Adipose tissue (tissue), 3 donors: ENCODE results near the gene RCAN1. TPM values are rescaled to one million over a fixed set of nuclear protein-coding genes. Genes with fewer than 3 reads are reported as not detected.
"Not testable (repeated sequence)": the region's sequence is repeated elsewhere in the genome, so short reads cannot be mapped to it uniquely, and the experiment has no call there.

Experiments
- H3K27ac ChIP-seq: one replicate; pipeline ENCODE4 v1.5.1; 2013; ENCODE audit warnings: low read depth, low read length
- WGBS, 3 donors: extraction: QIAGEN DNeasy Blood & Tissue Kit; methylation state at CpG; one replicate each; pipeline ENCODE4 v1.1.7; 2013; 5-methylcytosine and 5-hydroxymethylcytosine counted together
- polyA plus RNA-seq, 3 donors: library from polyadenylated mRNA; stranded (reverse); fragments of 200-250 nt; gene quantifications; one replicate each; pipeline ENCODE4 v1.2.3, GENCODE V29; 2013
- donor health status: healthy with polysubstance abuse.
- donor health status: Bipolar disorder and iron deficiency.
- donor health status: healthy.

The RCAN1 gene
- polyA plus RNA-seq, 3 donors = 10.3 to 71.5 (median 59.2) TPM

DNA sequence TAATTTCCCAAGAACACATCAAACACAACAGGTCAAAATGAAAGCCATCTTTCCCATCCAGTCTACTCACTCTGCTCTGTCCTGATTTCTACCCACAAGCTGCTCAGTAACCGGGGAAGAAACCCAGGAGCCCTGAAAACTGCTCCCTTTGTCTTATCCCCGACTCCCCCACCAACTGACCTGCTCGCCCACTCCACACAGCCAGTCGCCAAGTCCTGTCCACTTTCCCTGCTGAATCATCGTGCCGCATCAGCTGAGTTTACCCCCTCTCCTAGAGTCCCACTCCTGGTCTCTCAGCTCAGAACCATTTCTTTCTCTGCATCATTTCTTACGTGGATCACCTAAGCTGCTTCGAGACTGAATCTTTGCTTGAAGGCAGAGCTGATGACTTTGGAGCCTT lies 11.2 kb upstream of the RCAN1 start:
- 83 to 85% (median 85%) methylated on average over 8 of the region's 8 CpGs for WGBS, 3 donors
- no peak overlapping the region for H3K27ac ChIP-seq

DNA sequence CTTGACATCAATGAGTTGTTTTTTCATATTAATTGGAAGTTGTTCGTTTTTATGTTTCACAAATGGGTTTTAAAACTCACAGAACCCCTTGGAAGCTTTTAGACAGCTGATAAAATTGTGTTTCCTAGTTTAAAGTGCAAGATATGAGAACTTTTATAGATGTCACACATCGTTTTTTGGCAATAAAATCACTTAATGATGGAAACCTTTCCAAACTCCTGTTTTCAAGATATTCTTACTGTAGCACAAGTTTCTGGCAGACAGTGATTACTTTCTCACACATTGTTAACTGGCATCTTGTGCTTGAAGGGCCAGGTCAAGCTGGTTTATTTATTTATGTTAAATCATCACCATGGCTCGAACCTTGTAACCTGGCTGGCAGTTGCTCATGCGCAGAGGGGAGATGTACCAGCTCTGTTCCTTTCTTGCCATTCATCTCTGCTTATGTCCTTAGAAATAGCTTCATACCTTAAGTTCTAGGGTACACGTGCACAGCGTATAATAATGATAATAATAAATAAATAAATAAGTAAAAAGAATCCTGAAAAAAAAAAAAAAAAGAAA lies 10.2 kb upstream of the RCAN1 start:
- WGBS, 3 donors = 55 to 70% (median 65%) methylated on average over 6 of the region's 6 CpGs
- H3K27ac ChIP-seq = no peak overlapping the region

GRCh38 chr21:34623516-34623915 lies 8.6 kb upstream of the RCAN1 start:
- H3K27ac ChIP-seq = no peak overlapping the region
- 56 to 74% (median 73%) methylated on average over 4 of the region's 4 CpGs for WGBS, 3 donors

- 79 to 87% (median 82%) methylated on average over 4 of the region's 4 CpGs for WGBS, 3 donors
Measured at GRCh38 chr21:34621434-34622350, 6.8 kb upstream of the RCAN1 start.

DNA sequence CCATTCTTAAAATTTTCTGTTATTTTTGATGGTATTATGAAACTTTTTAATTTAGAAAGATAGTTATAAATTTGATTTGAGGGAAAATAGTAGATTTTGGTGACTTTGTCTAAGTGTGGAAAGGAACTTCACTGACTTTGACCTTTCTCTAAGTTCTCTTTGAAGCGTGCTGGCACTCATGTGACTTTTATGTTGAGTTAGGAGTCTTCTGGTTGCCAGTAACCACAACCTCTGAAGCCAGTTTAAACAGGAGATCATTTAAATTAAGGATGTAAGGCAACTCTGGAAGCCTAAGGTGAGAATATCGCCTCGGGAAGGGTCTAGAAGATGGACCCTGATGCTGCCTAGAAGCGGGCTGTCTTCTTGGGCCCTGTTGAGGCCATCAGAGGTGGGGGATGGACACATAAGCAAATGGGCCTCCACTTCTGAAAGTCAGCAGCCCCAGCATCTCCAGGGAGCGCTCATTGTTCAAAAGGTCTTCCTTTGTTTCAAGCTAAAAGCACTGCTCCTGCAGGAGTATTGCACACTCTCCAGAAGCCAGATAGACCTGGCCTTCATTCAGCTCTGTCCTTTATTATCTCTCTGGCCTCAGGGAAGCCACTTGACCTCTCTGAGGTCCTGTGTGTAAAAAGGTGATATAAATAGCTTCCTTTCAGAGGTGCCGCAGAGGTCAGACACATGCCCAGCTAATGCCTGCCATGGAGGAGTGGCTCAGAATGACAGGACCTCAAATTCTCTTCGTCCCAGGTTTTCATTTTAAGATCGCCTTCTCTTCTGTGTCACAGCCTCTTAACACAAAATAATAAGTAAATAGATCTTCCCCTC lies 5.1 kb upstream of the RCAN1 start:
- 82 to 86% (median 84%) methylated on average over 8 of the region's 8 CpGs for WGBS, 3 donors
- H3K27ac ChIP-seq = no peak overlapping the region

More at GRCh38 chr21:34621434-34622350, 6.8 kb upstream of the RCAN1 start:
- H3K27ac ChIP-seq = no peak overlapping the region

DNA sequence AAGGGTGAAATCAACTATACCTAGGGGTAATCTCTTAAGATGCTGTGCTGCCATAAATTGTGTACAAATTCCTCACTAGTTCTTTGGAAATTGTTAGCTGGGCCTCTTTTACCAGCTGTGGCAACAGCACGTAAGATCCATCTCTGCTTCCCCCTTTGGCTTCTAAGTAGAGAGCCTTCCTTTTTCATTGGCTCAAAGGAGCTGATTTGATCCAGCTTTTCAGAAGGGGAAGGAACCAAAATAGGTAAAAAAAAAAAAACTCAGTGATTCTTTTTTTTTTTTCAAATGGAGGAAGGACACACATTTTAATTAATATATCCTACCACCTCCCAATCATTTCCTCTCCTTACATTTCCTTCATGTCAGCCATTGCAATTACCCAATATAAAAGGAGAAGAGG lies 4.0 kb upstream of the RCAN1 start:
- WGBS, 3 donors = 42 to 88% (median 61%) methylated on average over 1 of the region's 1 CpG
- H3K27ac ChIP-seq = no peak overlapping the region

GRCh38 chr21:34617753-34618339 lies 2.9 kb upstream of the RCAN1 start:
- 61 to 81% (median 73%) methylated on average over 8 of the region's 8 CpGs for WGBS, 3 donors
- H3K27ac ChIP-seq = no peak overlapping the region

- WGBS, 3 donors = 2 to 4% (median 3%) methylated on average over 8 of the region's 8 CpGs
- H3K27ac ChIP-seq = no peak overlapping the region
Measured at GRCh38 chr21:34615487-34615814, 538 bp upstream of the RCAN1 start.

DNA sequence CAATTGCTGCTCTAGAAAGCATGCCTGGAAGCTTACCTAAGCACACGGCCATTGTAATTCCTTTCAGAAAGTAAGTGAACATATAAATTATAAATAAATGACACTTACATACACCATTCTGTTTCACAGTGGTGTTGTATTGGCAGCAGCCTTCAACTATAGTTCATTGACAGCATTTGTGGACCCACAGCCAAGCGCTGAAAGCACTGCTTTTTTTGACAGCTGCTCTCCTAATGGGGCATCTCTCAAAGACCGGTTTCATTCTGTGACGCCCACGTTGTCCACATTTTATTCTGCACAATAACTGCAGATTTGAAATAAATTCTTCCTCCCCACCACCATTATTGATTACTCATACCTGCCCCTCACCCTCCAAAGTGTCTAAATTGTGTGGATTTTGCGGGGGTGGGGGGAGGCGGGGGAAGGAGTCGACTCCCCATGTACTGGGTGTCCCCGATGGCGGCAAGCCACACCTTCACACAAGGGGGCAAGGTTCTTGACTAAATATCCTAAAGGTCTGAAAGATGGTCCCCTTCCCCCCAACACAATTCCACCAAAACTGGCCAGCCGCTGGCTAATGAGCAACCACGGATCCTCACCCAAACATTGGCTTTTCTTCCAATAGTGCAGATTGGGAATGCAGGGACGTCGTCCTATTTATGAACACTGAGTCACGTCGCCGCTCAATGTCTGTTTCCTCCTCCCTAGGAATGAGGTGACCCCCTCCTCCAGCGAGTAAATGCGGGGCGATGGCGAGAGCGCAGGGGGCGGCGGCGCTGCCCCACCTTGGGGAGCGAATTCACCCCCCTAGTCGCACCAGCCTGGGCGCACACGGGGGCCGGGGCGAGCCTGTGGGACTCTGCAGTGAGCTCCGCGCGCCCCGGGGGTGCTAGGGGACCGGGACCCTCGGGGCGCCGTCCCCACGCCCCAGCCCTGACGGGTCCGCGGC lies 960 bp downstream of the RCAN1 start:
- no peak overlapping the region for H3K27ac ChIP-seq
- 7 to 11% (median 11%) methylated on average over 34 to 43 of the region's 43 CpGs for WGBS, 3 donors

DNA sequence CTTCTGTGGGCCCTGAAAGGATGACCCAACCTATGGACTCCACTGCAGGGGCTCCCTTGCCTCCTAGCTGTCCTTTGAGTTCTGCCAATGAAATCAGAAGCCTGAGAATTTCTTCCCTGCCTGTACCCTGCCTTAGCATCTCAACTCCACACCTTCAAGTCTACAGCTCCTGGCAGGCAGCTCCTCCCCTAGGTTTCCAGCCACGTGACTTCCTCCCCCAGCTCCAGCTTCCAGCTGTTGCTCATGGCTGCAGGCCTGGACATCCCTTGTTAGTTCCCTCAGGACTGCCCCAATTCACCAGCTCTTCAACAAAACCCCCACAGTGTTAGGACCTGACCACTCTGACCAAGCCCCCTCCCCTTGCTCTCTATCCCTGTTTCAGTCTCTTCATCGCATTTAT lies 2.4 kb downstream of the RCAN1 start:
- 66 to 72% (median 67%) methylated on average over 2 of the region's 2 CpGs for WGBS, 3 donors
- H3K27ac ChIP-seq = no peak overlapping the region

- H3K27ac ChIP-seq = no peak overlapping the region
- WGBS, 3 donors = 76 to 86% (median 77%) methylated on average over 3 of the region's 3 CpGs
Measured at GRCh38 chr21:34612056-34612455, 2.9 kb downstream of the RCAN1 start.

DNA sequence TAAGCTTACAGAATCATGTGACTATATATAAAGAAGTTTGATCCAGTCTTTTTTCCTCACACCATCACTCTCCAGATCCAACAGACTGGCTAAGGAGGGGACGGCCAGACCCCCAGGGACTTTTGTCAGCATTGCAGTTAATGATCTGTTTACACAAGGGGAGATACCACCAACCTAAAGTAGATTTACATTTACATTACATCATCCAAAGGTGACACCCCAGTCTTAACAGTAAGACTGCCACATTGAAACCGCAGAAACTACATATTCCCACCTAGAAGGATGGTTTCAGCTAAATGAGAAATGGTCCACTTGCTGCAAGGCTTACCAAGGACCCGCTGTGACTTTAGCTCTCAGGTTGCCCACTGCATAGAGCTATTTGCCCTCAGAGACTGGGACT lies 3.4 kb downstream of the RCAN1 start:
- WGBS, 3 donors = 87 to 89% (median 87%) methylated on average over 3 of the region's 3 CpGs
- no peak overlapping the region for H3K27ac ChIP-seq

DNA sequence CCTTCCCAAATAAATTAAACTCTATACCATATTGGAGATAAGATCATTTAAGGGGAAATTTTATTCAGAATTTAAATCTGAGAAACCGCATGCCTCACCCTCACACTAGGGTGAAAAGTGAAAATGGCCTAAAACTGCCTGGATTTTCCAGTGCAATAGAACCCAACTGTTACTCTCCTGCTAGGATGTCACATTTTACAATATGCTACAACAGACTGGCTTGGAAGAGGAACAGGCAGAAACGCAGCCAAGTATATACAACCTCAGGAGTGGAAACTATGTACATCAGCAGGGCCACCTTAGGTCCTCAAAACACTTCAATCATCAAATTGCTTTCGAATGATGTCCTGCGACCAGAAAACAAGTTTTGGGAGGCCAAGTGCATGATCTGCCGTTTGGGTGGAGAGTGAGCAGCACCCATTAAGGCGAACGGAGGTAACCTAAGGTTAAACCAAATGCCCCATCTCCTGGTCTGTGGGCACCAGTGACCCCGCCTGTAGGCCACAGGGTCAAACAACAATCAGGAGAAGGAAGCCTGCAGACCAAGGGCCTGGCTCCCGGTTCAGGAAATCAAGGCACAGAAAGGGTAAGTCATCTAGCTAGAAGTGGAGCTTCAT lies 4.9 kb downstream of the RCAN1 start:
- H3K27ac ChIP-seq = no peak overlapping the region
- 82 to 85% (median 85%) methylated on average over 9 of the region's 9 CpGs for WGBS, 3 donors

DNA sequence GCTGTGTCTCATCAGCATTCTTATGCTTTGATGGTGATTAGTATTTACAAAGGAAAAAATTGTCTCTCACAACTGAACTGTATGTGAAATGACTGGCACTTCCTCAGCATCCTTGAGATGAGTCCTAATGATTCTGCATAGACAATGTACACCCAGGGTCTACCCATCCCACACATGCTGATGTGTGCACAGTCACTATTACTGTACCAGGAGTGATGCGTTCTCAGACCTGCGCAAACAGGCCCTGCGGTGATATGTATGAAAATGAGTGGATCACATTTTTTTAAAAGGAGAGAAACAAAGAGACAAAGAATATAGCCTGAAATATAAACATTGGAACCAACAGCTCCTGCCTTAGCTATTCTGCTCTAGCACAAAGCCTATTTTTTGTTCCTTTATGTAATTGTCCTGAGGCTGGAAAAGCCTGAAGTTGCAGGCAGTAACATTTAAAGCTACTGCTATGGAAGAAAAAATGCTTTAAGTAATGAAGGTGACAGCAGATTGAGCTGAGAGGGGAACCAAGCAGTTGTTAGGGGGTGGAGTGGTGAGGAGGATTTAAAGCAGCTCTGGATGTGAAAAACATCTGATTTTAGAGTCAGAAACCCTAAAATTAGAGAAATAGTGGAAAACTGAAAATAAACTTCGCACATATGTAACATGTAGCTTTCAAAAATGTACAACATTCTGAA lies 5.5 kb downstream of the RCAN1 start:
- 96 to 97% (median 96%) methylated on average over 4 of the region's 4 CpGs for WGBS, 3 donors
- H3K27ac ChIP-seq = no peak overlapping the region

DNA sequence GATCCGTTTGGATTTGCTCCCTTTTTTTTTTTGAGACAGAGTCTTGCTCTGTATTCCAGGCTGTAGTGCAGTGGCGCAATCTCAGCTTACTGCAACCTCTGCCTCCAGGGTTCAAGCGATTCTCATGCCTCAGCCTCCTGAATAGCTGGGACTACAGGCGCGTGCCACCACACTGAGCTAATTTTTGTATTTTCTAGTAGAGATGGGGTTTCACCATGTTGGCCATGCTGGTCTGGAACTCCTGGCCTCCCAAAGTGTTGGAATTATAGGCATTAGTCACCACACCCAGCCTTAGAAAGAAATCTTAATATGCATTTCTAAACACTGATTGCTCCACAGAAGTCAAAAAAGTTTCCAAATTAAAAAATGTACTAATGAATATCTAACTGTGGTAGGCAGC lies 7.5 kb downstream of the RCAN1 start:
- 91% methylated on average over 5 of the region's 5 CpGs for WGBS, 3 donors
- not testable (repeated sequence) for H3K27ac ChIP-seq

DNA sequence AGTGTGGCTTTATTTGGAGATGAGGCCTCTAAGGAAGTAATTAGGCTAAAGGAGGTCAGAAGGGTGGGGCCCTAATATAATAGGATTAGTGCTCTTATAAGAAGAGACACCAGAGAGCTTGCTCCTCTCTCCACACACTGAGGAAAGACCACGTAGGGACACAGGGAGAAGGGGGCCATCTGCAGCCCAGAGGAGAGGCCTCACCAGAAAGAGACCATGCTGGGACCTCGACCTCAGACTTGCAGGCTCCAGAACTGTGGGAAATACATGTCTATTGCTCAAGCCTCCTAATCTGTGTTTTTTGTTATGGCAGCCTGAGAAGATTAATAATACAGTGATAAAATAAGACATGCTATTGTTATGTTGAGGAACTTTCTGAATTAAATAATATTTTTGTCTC lies 8.3 kb downstream of the RCAN1 start:
- no peak overlapping the region for H3K27ac ChIP-seq
- 40 to 77% (median 62%) methylated on average over 2 of the region's 2 CpGs for WGBS, 3 donors

GRCh38 chr21:34606051-34606450 lies 8.9 kb downstream of the RCAN1 start:
- 75 to 89% (median 85%) methylated on average over 7 of the region's 7 CpGs for WGBS, 3 donors
- no peak overlapping the region for H3K27ac ChIP-seq
